ENCODE data around the gene ABCF1. TPM values are rescaled to one million over a fixed set of nuclear protein-coding genes. Genes with fewer than 3 reads are reported as not detected.

The ABCF1 gene
- total and polyA plus RNA-seq, 2 of the 8 experiments (the other 6 are each of a cell fraction or from before 2014, with no cell fraction given) = 48.8 to 123 TPM

GRCh38 chr6:30541515-30542403 lies 29.5 kb upstream of the ABCF1 start:
- no peak overlapping the region for H3K14ac ChIP-seq (ENCODE audit: insufficient read length)
- no peaks in the 10 kb centered on the region for H3K27me3 ChIP-seq (replicated peaks in 1 of 4; ENCODE audit: control insufficient read depth in 3 of 4, extremely low read depth in 1 of 4, insufficient read depth in 3 of 4, low read length in 3 of 4)
- H2BK12ac ChIP-seq (ENCODE audit: low read depth, low read length) = peak overlapping the region; percentile 60; the same call in 1 of the 2 replicates
- H3K18ac ChIP-seq (ENCODE audit: extremely low read depth, low read length) = no peak overlapping the region
- H3K4me2 ChIP-seq (ENCODE audit: insufficient read depth in 1 of 2, low read depth in 2 of 2, low read length in 2 of 2) = peak overlapping the region; percentile 1 to 73
- H3K9me3 ChIP-seq (ENCODE audit: insufficient read depth in 2 of 2, low read depth in 1 of 2, low read length in 1 of 2) = no peaks in the 10 kb centered on the region
- no peak overlapping the region for H2BK120ac ChIP-seq (replicated peaks; ENCODE audit: low read depth, low read length)
- H3K27ac ChIP-seq (ENCODE audit: low read depth, low read length) = no peak overlapping the region
- H3K56ac ChIP-seq (replicated peaks; ENCODE audit: insufficient read length, low read depth, low read length) = no peak overlapping the region
- ChIA-PET CTCF (ENCODE audit: partially characterized antibody) (interaction anchor here (0.6 to 20.8 kb wide), 44 partner anchors 9 to 439 kb away, joined by 3 to 326 read pairs (median 4); partner anchors contain the start of genes ABCF1, GNL1 and PRR3), POLR2A (ENCODE audit: partially characterized antibody) (interaction anchor here (0.5 to 4.5 kb wide), 18 partner anchors 10 to 76 kb away, joined by 3 to 47 read pairs (median 4); partner anchors contain the start of genes GNL1, MRPS18B and PRR3)
- H2BK5ac ChIP-seq (ENCODE audit: low read depth, low read length) = no peak overlapping the region
- H3K36me3 ChIP-seq (ENCODE audit: control insufficient read depth in 2 of 4, insufficient read depth in 4 of 4, low read length in 3 of 4) = peaks cover 3 to 8% (median 3%) of the 10 kb centered on the region in 4 experiments; a peak in 6 of 8 replicates
- no peak overlapping the region for H3K9ac ChIP-seq (replicated peaks in 1 of 4; ENCODE audit: extremely low read depth in 1 of 4, low read depth in 3 of 4, low read length in 3 of 4)
- H2AK5ac ChIP-seq (ENCODE audit: low read depth, low read length) = no peak overlapping the region
- no peak overlapping the region for H4K8ac ChIP-seq (ENCODE audit: extremely low read depth, insufficient read depth, low read length)
- no peaks in the 10 kb centered on the region for H3K79me2 ChIP-seq (ENCODE audit: control insufficient read depth in 1 of 2, insufficient read depth in 2 of 2, low read length in 2 of 2)
- no peaks in the 10 kb centered on the region for H3K4me1 ChIP-seq (replicated peaks in 1 of 4; ENCODE audit: control insufficient read depth in 3 of 4, insufficient read depth in 4 of 4, low read length in 3 of 4)
- no peaks in the 10 kb centered on the region for H3K79me1 ChIP-seq (ENCODE audit: low read depth, low read length)
- no peak overlapping the region for H2AFZ ChIP-seq (ENCODE audit: low read length)
- H3K4me3 ChIP-seq (ENCODE audit: extremely low read depth in 1 of 4, insufficient read depth in 2 of 4, low read depth in 3 of 4, low read length in 4 of 4) = peak overlapping the region; percentile 13 to 59 (median 45); a peak in 7 of 8 replicates
- H3K4ac ChIP-seq (replicated peaks; ENCODE audit: insufficient read length, low read depth, low read length) = no peak overlapping the region
- H2BK20ac ChIP-seq (ENCODE audit: low read length) = no peak overlapping the region
- H2BK15ac ChIP-seq (ENCODE audit: low read length) = no peak overlapping the region
- H4K20me1 ChIP-seq (replicated peaks in 1 of 2; ENCODE audit: control insufficient read depth in 1 of 2, insufficient read depth in 2 of 2, low read length in 2 of 2) = peaks cover 0 to 2% of the 10 kb centered on the region in 2 experiments
- FAIRE-seq (peak; percentile 78), DNase-seq (ENCODE audit: low read depth in 1 of 2, low spot score in 2 of 2) (peak; percentile 57 to 87)
- WGBS, 2 experiments (ENCODE audit: extremely low coverage in 1 of 2, insufficient coverage in 1 of 2, insufficient read length in 1 of 2, insufficient replicate concordance in 2 of 2, low coverage in 1 of 2, low lambda C conversion rate in 2 of 2, missing lambda C conversion rate in 1 of 2) = 28% methylated on average over 23 of the region's 23 CpGs; no CpG with 5 or more reads in 1 of the 2 experiments
- no peak overlapping the region for H3K23ac ChIP-seq (ENCODE audit: insufficient read length)
- no peaks in the 10 kb centered on the region for H3K23me2 ChIP-seq (ENCODE audit: low read depth, low read length)
- no peak overlapping the region for H4K5ac ChIP-seq (ENCODE audit: insufficient read length, low read depth, low read length)
- no peak overlapping the region for H4K91ac ChIP-seq (replicated peaks; ENCODE audit: insufficient read length, low read length)
- TF ChIP-seq SAP30 (IDR thresholded peaks at IDR 0.05; ENCODE audit: insufficient read depth, insufficient replicate concordance, low read length) (peak; percentile 88), ZNF274 (IDR thresholded peaks at IDR 0.05; ENCODE audit: borderline replicate concordance, extremely low read depth, low read length) (no peak), POLR2A (IDR thresholded peaks at IDR 0.05; ENCODE audit: control extremely low read depth in 1 of 2, low read depth in 2 of 2, low read length in 2 of 2) (peak in 1 of 2 experiments; percentile 33; a peak in 1 of 3 replicates), CTBP2 (IDR thresholded peaks at IDR 0.05; ENCODE audit: borderline replicate concordance, insufficient read depth, insufficient read length, low read length) (no peak), TAF7 (optimal IDR thresholded peaks at IDR 0.05; ENCODE audit: borderline replicate concordance, low read depth, low read length) (no peak), SUZ12 (IDR thresholded peaks at IDR 0.05; ENCODE audit: low read length) (no peak), BCL11A (IDR thresholded peaks at IDR 0.05; ENCODE audit: low read depth in 2 of 2, low read length in 2 of 2) (no peak), ATF2 (IDR thresholded peaks at IDR 0.05; ENCODE audit: low read length) (no peak)
